CD14-positive monocyte (primary cell): Measurements from ENCODE around the gene EAF2. TPM values are rescaled to one million over a fixed set of nuclear protein-coding genes. Genes with fewer than 3 reads are reported as not detected.
A peak's percentile ranks its signal among the peaks of the same experiment; 100 is the strongest.

Experiments
- DNase-seq, 3 donors: peaks; one replicate each; pipeline ENCODE4 v3.0.0-alpha.2; 2011 to 2022
- H2AFZ ChIP-seq: 2 replicates; pipeline ENCODE4 v1.6.0; 2012; ENCODE audit warnings: mild to moderate bottlenecking, low read depth, low read length, inconsistent platforms; ENCODE audit not compliant: insufficient read depth, poor library complexity, severe bottlenecking
- H3K27ac ChIP-seq, 2 donors: 1 replicate in 1 of 2; 2 replicates in 1 of 2; pipeline ENCODE4 v1.5.1; 2012 to 2013; ENCODE audit warnings: low read length in 2 of 2, control low read depth in 1 of 2, inconsistent platforms in 1 of 2, low read depth in 1 of 2, mild to moderate bottlenecking in 1 of 2
- H3K27me3 ChIP-seq, 2 donors: one replicate each; pipeline versions ENCODE4 v1.6.0 to v1.6.1; 2011 to 2013; ENCODE audit warnings: low read length in 2 of 2; ENCODE audit not compliant: control insufficient read depth in 2 of 2, insufficient read depth in 2 of 2
- H3K36me3 ChIP-seq, 2 donors: replicated peaks in 1 of 2; 1 replicate in 1 of 2; 2 replicates in 1 of 2; pipeline versions ENCODE4 v1.5.1 to v1.6.1; 2012 to 2013; ENCODE audit warnings: low read length in 2 of 2, control low read depth in 1 of 2, inconsistent platforms in 1 of 2, mild to moderate bottlenecking in 1 of 2; ENCODE audit not compliant: insufficient read depth in 2 of 2, control insufficient read depth in 1 of 2
- H3K4me1 ChIP-seq, 2 donors: 1 replicate in 1 of 2; 2 replicates in 1 of 2; pipeline versions ENCODE4 v1.5.1 to v1.6.1; 2012 to 2013; ENCODE audit warnings: low read length in 2 of 2, control low read depth in 1 of 2, inconsistent platforms in 1 of 2, mild to moderate bottlenecking in 1 of 2, moderate library complexity in 1 of 2; ENCODE audit not compliant: insufficient read depth in 2 of 2, control insufficient read depth in 1 of 2
- H3K4me2 ChIP-seq: replicated peaks from 2 replicates; pipeline ENCODE3; 2012; ENCODE audit warnings: low read length, moderate library complexity, mild to moderate bottlenecking; ENCODE audit not compliant: poor library complexity, severe bottlenecking; ENCODE audit errors: extremely low read depth
- H3K4me3 ChIP-seq, 3 experiments: fragments of 200-600 bp in 1 of 3; sonication (generic) in 1 of 3; replicated peaks in 1 of 3; 1 replicate in 2 of 3; 2 replicates in 1 of 3; pipeline ENCODE4 v1.5.1; 2011 to 2013; ENCODE audit warnings: low read length in 3 of 3, mild to moderate bottlenecking in 3 of 3, control low read depth in 2 of 3, low read depth in 2 of 3, inconsistent platforms in 1 of 3, moderate library complexity in 1 of 3
- H3K79me2 ChIP-seq: 2 replicates; pipeline ENCODE4 v1.6.0; 2012; ENCODE audit warnings: mild to moderate bottlenecking, control low read depth, inconsistent platforms, low read length, moderate library complexity; ENCODE audit not compliant: insufficient read depth
- H3K9ac ChIP-seq: 2 replicates; pipeline ENCODE4 v1.6.0; 2017; ENCODE audit warnings: low read length, mild to moderate bottlenecking; ENCODE audit not compliant: insufficient read depth, poor library complexity, severe bottlenecking
- H3K9me3 ChIP-seq, 2 donors: replicated peaks in 1 of 2; 1 replicate in 1 of 2; 2 replicates in 1 of 2; pipeline versions ENCODE4 v1.5.1 to v1.6.1; 2012 to 2013; ENCODE audit warnings: low read length in 2 of 2, control low read depth in 1 of 2; ENCODE audit not compliant: control insufficient read depth in 1 of 2, insufficient read depth in 1 of 2
- H4K20me1 ChIP-seq: 2 replicates; pipeline ENCODE4 v1.6.0; 2012; ENCODE audit warnings: mild to moderate bottlenecking, low read length, control low read depth, moderate library complexity; ENCODE audit not compliant: insufficient read depth
- H3K27ac Mint-ChIP-seq, 7 donors: one replicate each; pipeline ENCODE4 v1.8.0; 2020; ENCODE audit warnings: mild to moderate bottlenecking in 7 of 7, mixed read lengths in 7 of 7, moderate library complexity in 6 of 7, inconsistent platforms in 2 of 7
- H3K27me3 Mint-ChIP-seq, 3 donors: one replicate each; pipeline ENCODE4 v1.8.0; 2021 to 2022; ENCODE audit warnings: low read depth in 3 of 3, mild to moderate bottlenecking in 3 of 3, mixed read lengths in 3 of 3, moderate library complexity in 3 of 3, inconsistent platforms in 1 of 3
- H3K36me3 Mint-ChIP-seq, 2 donors: one replicate each; pipeline ENCODE4 v1.8.0; 2020; ENCODE audit warnings: mixed read lengths in 2 of 2, inconsistent platforms in 1 of 2, mild to moderate bottlenecking in 1 of 2
- H3K4me1 Mint-ChIP-seq: one replicate; pipeline ENCODE4 v1.8.0; 2020; ENCODE audit warnings: mild to moderate bottlenecking, mixed read lengths
- H3K4me3 Mint-ChIP-seq, 2 donors: one replicate each; pipeline ENCODE4 v1.8.0; 2020; ENCODE audit warnings: mild to moderate bottlenecking in 2 of 2, mixed read lengths in 2 of 2, moderate library complexity in 1 of 2
- H3K9me3 Mint-ChIP-seq, 7 donors: one replicate each; pipeline ENCODE4 v1.8.0; 2020 to 2022; ENCODE audit warnings: mixed read lengths in 7 of 7, mild to moderate bottlenecking in 6 of 7, moderate library complexity in 6 of 7, inconsistent platforms in 2 of 7
- WGBS: methylation state at CpG from one replicate; pipeline ENCODE4 v1.1.5; 2013; ENCODE audit warnings: missing lambda C conversion rate; ENCODE audit not compliant: insufficient coverage; 5-methylcytosine and 5-hydroxymethylcytosine counted together
- intact Hi-C, 2 donors: fragments of 100-400 bp; cut with micrococcal nuclease; formaldehyde crosslinking; loops; one replicate each; pipeline versions ENCODE4 v1.15.0 to v1.15.1; 2023
- polyA plus RNA-seq, 3 donors: library from polyadenylated mRNA; depleted of rRNA in 1 of 3; unstranded in 2 of 3; stranded (reverse) in 1 of 3; fragments of 300-500 nt in 2 of 3; fragments of >200 nt in 1 of 3; fragmentation: Illumina TruSeq in 2 of 3; gene quantifications; 1 replicate in 2 of 3; 2 replicates in 1 of 3; pipeline ENCODE4 v1.2.3, GENCODE V29; 2012 to 2021
- TF ChIP-seq, protein P1 (sequence below): fragments of 200-600 bp; IDR thresholded peaks from one replicate; pipeline ENCODE4 v1.8.0; 2022; ENCODE audit warnings: antibody characterized with exemption, mild to moderate bottlenecking

EAF2 gene
- polyA plus RNA-seq, 3 donors = 31.5 to 91.6 (median 75.7) TPM

DNA sequence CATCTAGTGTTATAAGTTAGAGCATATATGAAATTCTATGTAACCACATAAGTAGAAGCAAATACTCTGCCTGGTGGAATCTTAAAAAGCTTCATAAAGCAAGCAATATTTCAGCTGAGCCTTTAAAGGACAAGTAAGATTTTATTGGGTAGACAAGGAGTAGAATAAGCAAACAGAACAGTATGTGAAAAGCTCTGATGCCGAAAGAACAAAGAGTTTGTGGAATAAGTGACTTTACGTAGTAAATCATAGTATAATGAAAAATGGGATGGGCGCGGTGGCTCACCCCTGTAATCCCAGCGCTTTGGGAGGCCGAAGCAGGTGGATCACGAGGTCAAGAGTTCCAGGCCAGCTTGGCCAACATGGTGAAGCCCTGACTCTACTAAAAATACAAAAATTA lies 9.9 kb downstream of the EAF2 start:
- Histone ChIP-seq H3K4me1 (no peaks in the 10 kb centered on the region), H4K20me1 (peaks cover 7% of the 10 kb centered on the region), H3K79me2 (peaks cover 98% of the 10 kb centered on the region), H3K36me3 (peaks cover 28 to 51% of the 10 kb centered on the region in 2 donors), H3K4me2 (no peak overlapping the region), H2AFZ (no peak overlapping the region), H3K27me3 (no peaks in the 10 kb centered on the region), H3K9me3 (no peaks in the 10 kb centered on the region), H3K4me3 (no peak overlapping the region), H3K27ac (peak overlapping the region in 1 of 2 donors; percentile 2), H3K9ac (no peak overlapping the region)
- TF ChIP-seq, protein P1, sequence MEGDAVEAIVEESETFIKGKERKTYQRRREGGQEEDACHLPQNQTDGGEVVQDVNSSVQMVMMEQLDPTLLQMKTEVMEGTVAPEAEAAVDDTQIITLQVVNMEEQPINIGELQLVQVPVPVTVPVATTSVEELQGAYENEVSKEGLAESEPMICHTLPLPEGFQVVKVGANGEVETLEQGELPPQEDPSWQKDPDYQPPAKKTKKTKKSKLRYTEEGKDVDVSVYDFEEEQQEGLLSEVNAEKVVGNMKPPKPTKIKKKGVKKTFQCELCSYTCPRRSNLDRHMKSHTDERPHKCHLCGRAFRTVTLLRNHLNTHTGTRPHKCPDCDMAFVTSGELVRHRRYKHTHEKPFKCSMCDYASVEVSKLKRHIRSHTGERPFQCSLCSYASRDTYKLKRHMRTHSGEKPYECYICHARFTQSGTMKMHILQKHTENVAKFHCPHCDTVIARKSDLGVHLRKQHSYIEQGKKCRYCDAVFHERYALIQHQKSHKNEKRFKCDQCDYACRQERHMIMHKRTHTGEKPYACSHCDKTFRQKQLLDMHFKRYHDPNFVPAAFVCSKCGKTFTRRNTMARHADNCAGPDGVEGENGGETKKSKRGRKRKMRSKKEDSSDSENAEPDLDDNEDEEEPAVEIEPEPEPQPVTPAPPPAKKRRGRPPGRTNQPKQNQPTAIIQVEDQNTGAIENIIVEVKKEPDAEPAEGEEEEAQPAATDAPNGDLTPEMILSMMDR = no peak
- H3K27ac Mint-ChIP-seq = peak overlapping the region in 1 of 7 donors; percentile 71
- intact Hi-C loops = no loop called here
- no peaks in the 10 kb centered on the region for H3K27me3 Mint-ChIP-seq
- peaks cover 0 to 2% (median 0%) of the 10 kb centered on the region in 7 donors for H3K9me3 Mint-ChIP-seq
- 100% methylated on average over 3 of the region's 7 CpGs for WGBS
- peaks cover 9% of the 10 kb centered on the region for H3K4me1 Mint-ChIP-seq
- H3K36me3 Mint-ChIP-seq = peaks cover 32 to 59% of the 10 kb centered on the region in 2 donors
- no peak overlapping the region for H3K4me3 Mint-ChIP-seq
- DNase-seq = no peak

GRCh38 chr3:121852256-121852655 lies 17.2 kb downstream of the EAF2 start:
- no peak for DNase-seq
- Histone ChIP-seq H3K4me1 (no peaks in the 10 kb centered on the region), H3K27ac (peak overlapping the region in 1 of 2 donors; percentile 9), H3K36me3 (peaks cover 41 to 80% of the 10 kb centered on the region in 2 donors), H3K4me2 (no peak overlapping the region), H4K20me1 (peaks cover 9% of the 10 kb centered on the region), H3K4me3 (no peak overlapping the region), H3K79me2 (peaks cover 97% of the 10 kb centered on the region), H3K27me3 (no peaks in the 10 kb centered on the region), H2AFZ (no peak overlapping the region), H3K9me3 (no peaks in the 10 kb centered on the region), H3K9ac (no peak overlapping the region)
- WGBS = no CpG with 5 or more reads among the region's 2 CpGs
- no peaks in the 10 kb centered on the region for H3K27me3 Mint-ChIP-seq
- H3K27ac Mint-ChIP-seq = peak overlapping the region in 1 of 7 donors; percentile 40
- intact Hi-C loops = no loop called here
- H3K4me3 Mint-ChIP-seq = no peak overlapping the region
- peaks cover under 1% of the 10 kb centered on the region for H3K4me1 Mint-ChIP-seq
- TF ChIP-seq, protein P1 = no peak
- H3K9me3 Mint-ChIP-seq = peaks cover 0 to 3% (median 0%) of the 10 kb centered on the region in 7 donors
- peaks cover 38 to 73% of the 10 kb centered on the region in 2 donors for H3K36me3 Mint-ChIP-seq
